ENCODE measurements around the gene KRT73.

Gene KRT73

GRCh38 chr12:52561880-52562449 lies 56.4 kb downstream of the KRT73 start:
- DNase-seq: peak; percentile 44

- no peak for DNase-seq
Measured at GRCh38 chr12:52559979-52560378, 58.4 kb downstream of the KRT73 start.

GRCh38 chr12:52558781-52559445 lies 59.4 kb downstream of the KRT73 start:
- DNase-seq: no peak
